HepG2 (cell line): Measurements from ENCODE around the gene MCOLN1. TPM values are rescaled to one million over a fixed set of nuclear protein-coding genes. Genes with fewer than 3 reads are reported as not detected.

ENCODE experiments used
- AFF4 ChIP-seq: sonication (generic); formaldehyde crosslinking; IDR thresholded peaks from 2 replicates; pipeline ENCODE4 v1.4.0; 2020; ENCODE audit warnings: missing genetic modification reagents
- ARNT2 ChIP-seq: sonication (generic); formaldehyde crosslinking; IDR thresholded peaks from 2 replicates; pipeline ENCODE4 v1.8.0; 2022; ENCODE audit warnings: mild to moderate bottlenecking, low read depth, missing genetic modification reagents, moderate library complexity
- DZIP1 ChIP-seq: sonication (generic); formaldehyde crosslinking; IDR thresholded peaks from 2 replicates; pipeline ENCODE4 v1.5.0; 2020; ENCODE audit warnings: mild to moderate bottlenecking, missing genetic modification reagents
- HOXA5 ChIP-seq: sonication (generic); formaldehyde crosslinking; IDR thresholded peaks from 2 replicates; pipeline ENCODE4 v1.4.0; 2020; ENCODE audit warnings: missing genetic modification reagents
- IKZF1 ChIP-seq: fragments of 450-650 bp; IDR thresholded peaks from 2 replicates; pipeline ENCODE4 v1.7.1; 2016
- MAZ ChIP-seq, 2 experiments: sonication (generic) in 1 of 2; formaldehyde crosslinking in 1 of 2; IDR thresholded peaks; 2 replicates each; pipeline versions ENCODE4 v1.5.0 to v1.6.1; 2012 to 2020; ENCODE audit warnings: low read depth in 2 of 2, mild to moderate bottlenecking in 2 of 2, borderline replicate concordance in 1 of 2, improper control_type of control experiment in 1 of 2, low read length in 1 of 2, missing genetic modification reagents in 1 of 2, moderate library complexity in 1 of 2
- PATZ1 ChIP-seq: sonication (generic); formaldehyde crosslinking; IDR thresholded peaks from 2 replicates; pipeline ENCODE4 v1.4.0; 2020; ENCODE audit warnings: missing genetic modification reagents
- RBAK ChIP-seq: sonication (generic); formaldehyde crosslinking; IDR thresholded peaks from 2 replicates; pipeline ENCODE4 v1.5.1; 2020; ENCODE audit warnings: mild to moderate bottlenecking, missing genetic modification reagents
- RELA ChIP-seq: sonication (generic); formaldehyde crosslinking; IDR thresholded peaks from 2 replicates; pipeline ENCODE4 v1.4.0; 2020; ENCODE audit warnings: missing genetic modification reagents
- ZHX1 ChIP-seq: sonication (generic); formaldehyde crosslinking; IDR thresholded peaks from 2 replicates; pipeline ENCODE4 v1.8.1; 2022; ENCODE audit warnings: low read depth, mild to moderate bottlenecking, missing genetic modification reagents
- ZNF280D ChIP-seq: sonication (generic); formaldehyde crosslinking; IDR thresholded peaks from 2 replicates; pipeline ENCODE4 v1.5.1; 2020; ENCODE audit warnings: mild to moderate bottlenecking, missing genetic modification reagents
- ZNF3 ChIP-seq: IDR thresholded peaks from 2 replicates; pipeline ENCODE4 v1.7.0; 2017; ENCODE audit warnings: inconsistent platforms
- ZNF678 ChIP-seq: sonication (generic); formaldehyde crosslinking; IDR thresholded peaks from 2 replicates; pipeline ENCODE4 v1.4.0; 2020; ENCODE audit warnings: mild to moderate bottlenecking, missing genetic modification reagents
- ZNF768 ChIP-seq: sonication (generic); formaldehyde crosslinking; IDR thresholded peaks from 2 replicates; pipeline ENCODE4 v1.4.0; 2020; ENCODE audit warnings: missing genetic modification reagents
- polyA plus RNA-seq, 8 experiments: library from polyadenylated mRNA; depleted of rRNA in 3 of 8; stranded (reverse) in 7 of 8; unstranded in 1 of 8; fragments of >200 nt; fragmentation: Illumina TruSeq in 4 of 8; extraction: Trizol in 4 of 8; gene quantifications; 2 replicates each; pipeline versions ENCODE4 v1.2.1 to v1.2.3, GENCODE V29; 2011 to 2016; ENCODE audit warnings: low read depth in 4 of 8, missing spikeins in 1 of 8, mixed read lengths in 1 of 8; ENCODE audit not compliant: insufficient read depth in 1 of 8
- total RNA-seq, 5 experiments: library from RNA; depleted of rRNA; stranded (reverse); fragments of >200 nt; fragmentation: Illumina TruSeq; extraction: Trizol; gene quantifications; 2 replicates each; pipeline ENCODE4 v1.2.3, GENCODE V29; 2016; ENCODE audit warnings: low read depth in 1 of 5

The MCOLN1 gene
- total and polyA plus RNA-seq, 2 of the 13 experiments (the other 11 are each of a cell fraction or from before 2014, with no cell fraction given): 3.4 to 15.7 TPM

GRCh38 chr19:7500811-7501450 lies 21.5 kb upstream of the MCOLN1 start (continued):
- no peak for TF ChIP-seq ZNF280D (CRISPR knock-in tag)
- TF ChIP-seq MAZ (IDR thresholded peaks at IDR 0.05; ENCODE audit: borderline replicate concordance, low read depth, low read length): no peak
- TF ChIP-seq MAZ (CRISPR knock-in tag; IDR thresholded peaks at IDR 0.05; ENCODE audit: low read depth): peak; percentile 64; the same call in 1 of the 2 replicates
- no peak for TF ChIP-seq AFF4 (CRISPR knock-in tag)
- no peak for TF ChIP-seq ZNF678
- peak; percentile 67 for TF ChIP-seq ARNT2 (CRISPR knock-in tag)
- TF ChIP-seq PATZ1: no peak
- no peak for TF ChIP-seq RBAK (CRISPR knock-in tag)
- TF ChIP-seq RELA (CRISPR knock-in tag): no peak
- no peak for TF ChIP-seq ZNF3 (CRISPR knock-in tag)
- no peak for TF ChIP-seq HOXA5
- TF ChIP-seq DZIP1: peak; percentile 72; the same call in 1 of the 2 replicates
- TF ChIP-seq ZHX1 (CRISPR knock-in tag): no peak
- no peak for TF ChIP-seq ZNF768 (CRISPR knock-in tag)
- no peak for TF ChIP-seq IKZF1
